Esophagus squamous epithelium (tissue), 4 donors: ENCODE results near the gene SYP.

Experiments
- CTCF ChIP-seq, 6 experiments: fragments of 450-650 bp in 4 of 6; fragments of 200-600 bp in 2 of 6; sonication (generic) in 2 of 6; IDR thresholded peaks; one replicate each; pipeline ENCODE4 v1.5.1; 2016 to 2019; ENCODE audit warnings: antibody characterized with exemption in 6 of 6, mild to moderate bottlenecking in 4 of 6, moderate library complexity in 4 of 6
- POLR2A ChIP-seq, 4 donors: fragments of 450-650 bp; IDR thresholded peaks; one replicate each; pipeline ENCODE4 v1.6.1; 2017; ENCODE audit warnings: antibody characterized with exemption in 4 of 4, mild to moderate bottlenecking in 4 of 4, moderate library complexity in 3 of 4

DNA sequence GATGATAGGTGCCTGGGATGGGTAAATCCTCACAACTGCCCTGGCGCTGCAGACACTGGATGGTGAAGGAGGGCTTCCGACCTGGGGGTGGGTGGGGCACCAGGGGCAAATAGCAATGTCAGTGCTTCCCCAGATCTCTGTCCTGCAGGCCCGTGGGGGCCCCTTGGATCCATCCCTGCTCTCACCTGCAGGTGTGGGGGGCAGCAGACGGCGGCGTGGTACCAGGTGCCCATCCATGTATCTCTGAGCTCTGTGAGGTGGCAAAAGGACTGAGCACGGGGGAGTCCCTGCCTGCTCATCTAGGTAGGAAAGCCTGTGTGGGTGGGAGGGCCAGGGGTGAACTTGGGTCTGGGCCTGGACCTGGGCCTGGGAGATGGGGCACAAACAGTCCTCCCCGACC lies 6.5 kb upstream of the SYP start:
- TF ChIP-seq CTCF (IDR thresholded peaks at IDR 0.05) (no peak), POLR2A (IDR thresholded peaks at IDR 0.05) (no peak)
